K562 treated with DMSO at 1 percent for 4 hours (cell line): ENCODE results near the gene SPINK5. TPM values are rescaled to one million over a fixed set of nuclear protein-coding genes. Genes with fewer than 3 reads are reported as not detected.

ENCODE experiments used
- total RNA-seq: library from RNA; unstranded; fragments of 300-600 nt; gene quantifications from 2 replicates; pipeline ENCODE4 v1.2.3, GENCODE V29; 2022; ENCODE audit not compliant: insufficient read depth

The SPINK5 gene, protein sequence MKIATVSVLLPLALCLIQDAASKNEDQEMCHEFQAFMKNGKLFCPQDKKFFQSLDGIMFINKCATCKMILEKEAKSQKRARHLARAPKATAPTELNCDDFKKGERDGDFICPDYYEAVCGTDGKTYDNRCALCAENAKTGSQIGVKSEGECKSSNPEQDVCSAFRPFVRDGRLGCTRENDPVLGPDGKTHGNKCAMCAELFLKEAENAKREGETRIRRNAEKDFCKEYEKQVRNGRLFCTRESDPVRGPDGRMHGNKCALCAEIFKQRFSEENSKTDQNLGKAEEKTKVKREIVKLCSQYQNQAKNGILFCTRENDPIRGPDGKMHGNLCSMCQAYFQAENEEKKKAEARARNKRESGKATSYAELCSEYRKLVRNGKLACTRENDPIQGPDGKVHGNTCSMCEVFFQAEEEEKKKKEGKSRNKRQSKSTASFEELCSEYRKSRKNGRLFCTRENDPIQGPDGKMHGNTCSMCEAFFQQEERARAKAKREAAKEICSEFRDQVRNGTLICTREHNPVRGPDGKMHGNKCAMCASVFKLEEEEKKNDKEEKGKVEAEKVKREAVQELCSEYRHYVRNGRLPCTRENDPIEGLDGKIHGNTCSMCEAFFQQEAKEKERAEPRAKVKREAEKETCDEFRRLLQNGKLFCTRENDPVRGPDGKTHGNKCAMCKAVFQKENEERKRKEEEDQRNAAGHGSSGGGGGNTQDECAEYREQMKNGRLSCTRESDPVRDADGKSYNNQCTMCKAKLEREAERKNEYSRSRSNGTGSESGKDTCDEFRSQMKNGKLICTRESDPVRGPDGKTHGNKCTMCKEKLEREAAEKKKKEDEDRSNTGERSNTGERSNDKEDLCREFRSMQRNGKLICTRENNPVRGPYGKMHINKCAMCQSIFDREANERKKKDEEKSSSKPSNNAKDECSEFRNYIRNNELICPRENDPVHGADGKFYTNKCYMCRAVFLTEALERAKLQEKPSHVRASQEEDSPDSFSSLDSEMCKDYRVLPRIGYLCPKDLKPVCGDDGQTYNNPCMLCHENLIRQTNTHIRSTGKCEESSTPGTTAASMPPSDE
- 0.33 TPM in 1 of 2 replicates, not detected in the other for total RNA-seq

DNA sequence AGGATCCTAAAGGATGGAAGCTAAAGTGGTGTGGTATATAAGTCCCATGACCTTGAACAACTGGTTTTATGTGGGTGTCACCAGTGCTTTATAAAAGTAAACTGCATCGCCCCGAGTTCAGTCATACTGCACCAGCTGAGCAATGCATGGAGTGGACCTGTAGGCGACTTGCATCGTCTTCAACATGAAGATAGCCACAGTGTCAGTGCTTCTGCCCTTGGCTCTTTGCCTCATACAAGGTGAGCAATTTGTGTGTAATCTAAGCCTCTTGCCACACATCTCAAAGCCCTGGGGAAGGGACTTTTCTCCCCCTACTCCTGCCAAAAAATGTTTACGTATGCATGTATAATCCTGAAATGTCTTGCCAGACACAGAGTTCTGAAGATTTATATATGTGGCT lies at the start of gene SPINK5:
TSS of gene SPINK5 (plus strand) at position 120 of the 400 bp plus-strand sequence. CDS start at position 185, 65 bp downstream.

DNA sequence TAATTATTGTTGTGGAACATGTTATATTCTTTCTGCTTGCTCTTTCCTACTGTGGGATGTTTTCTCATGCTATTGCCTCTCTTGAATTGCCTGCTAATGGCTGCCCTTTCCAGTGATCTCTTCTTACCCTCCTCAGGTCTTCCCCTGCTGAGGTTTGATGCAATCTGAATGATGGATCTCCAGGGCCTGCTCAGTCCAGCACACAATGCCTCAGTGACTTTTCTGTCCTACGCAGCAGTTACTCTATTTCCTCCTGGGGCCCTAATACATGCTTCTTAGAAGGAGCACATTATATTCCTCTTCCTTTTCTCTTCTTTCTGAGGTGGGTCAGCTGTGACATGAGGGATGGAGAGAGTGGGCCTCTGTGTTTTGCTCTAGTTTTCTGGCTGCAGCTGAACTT lies 104.5 kb downstream of the SPINK5 start, which contains the start of gene SPINK14:
TSS of gene SPINK14 (plus strand) at position 301 of the 400 bp plus-strand sequence. CDS start 1,187 bp downstream, outside the sequence.

Other genes starting within 250 kb of the SPINK5 start
- gene SPINK1, start 232.3 kb upstream of the SPINK5 start, total RNA-seq: 36.4 and 64.1 TPM in 2 replicates
- not detected in 2 replicates for gene SCGB3A2, start 185.3 kb upstream of the SPINK5 start, total RNA-seq
- gene C5orf46, start 157.4 kb upstream of the SPINK5 start, total RNA-seq: not detected in 2 replicates
- gene SPINK14, start 104.6 kb downstream of the SPINK5 start, total RNA-seq: not detected in 2 replicates
- gene SPINK6, start 139.1 kb downstream of the SPINK5 start, total RNA-seq: not detected in 2 replicates
- not detected in 2 replicates for gene MARCOL, start 174.5 kb downstream of the SPINK5 start, total RNA-seq
- gene SPINK13, start 204.8 kb downstream of the SPINK5 start, total RNA-seq: not detected in 2 replicates
- not detected in 2 replicates for gene SPINK7, start 248.4 kb downstream of the SPINK5 start, total RNA-seq